Suprapubic skin (tissue), 4 donors: ENCODE measurements around the gene CIBAR2.

ENCODE experiments used
- CTCF ChIP-seq, 2 donors: fragments of 200-600 bp in 1 of 2; fragments of 450-650 bp in 1 of 2; sonication (generic) in 1 of 2; IDR thresholded peaks; one replicate each; pipeline ENCODE4 v1.5.1; 2016 to 2019; ENCODE audit warnings: antibody characterized with exemption in 2 of 2, mild to moderate bottlenecking in 1 of 2, moderate library complexity in 1 of 2
- EP300 ChIP-seq: sonication (generic); formaldehyde crosslinking; IDR thresholded peaks from one replicate; pipeline ENCODE4 v1.6.1; 2017; ENCODE audit warnings: antibody characterized with exemption
- POLR2A ChIP-seq, 2 donors: fragments of 450-650 bp; IDR thresholded peaks; one replicate each; pipeline ENCODE4 v1.6.1; 2017; ENCODE audit warnings: antibody characterized with exemption in 2 of 2, mild to moderate bottlenecking in 2 of 2, moderate library complexity in 2 of 2
- POLR2AphosphoS5 ChIP-seq, 3 donors: sonication (generic); formaldehyde crosslinking; IDR thresholded peaks; one replicate each; pipeline ENCODE4 v1.6.1; 2017; ENCODE audit warnings: antibody characterized with exemption in 3 of 3

GRCh38 chr16:85126705-85127378, 14.6 kb upstream of the CIBAR2 start:
- TF ChIP-seq CTCF (IDR thresholded peaks at IDR 0.05) = no peak
- TF ChIP-seq POLR2AphosphoS5 (IDR thresholded peaks at IDR 0.05) = no peak
- TF ChIP-seq POLR2A (IDR thresholded peaks at IDR 0.05) = no peak
- TF ChIP-seq EP300 = no peak
